ENCODE measurements around the gene SH3GLB2.

DNA sequence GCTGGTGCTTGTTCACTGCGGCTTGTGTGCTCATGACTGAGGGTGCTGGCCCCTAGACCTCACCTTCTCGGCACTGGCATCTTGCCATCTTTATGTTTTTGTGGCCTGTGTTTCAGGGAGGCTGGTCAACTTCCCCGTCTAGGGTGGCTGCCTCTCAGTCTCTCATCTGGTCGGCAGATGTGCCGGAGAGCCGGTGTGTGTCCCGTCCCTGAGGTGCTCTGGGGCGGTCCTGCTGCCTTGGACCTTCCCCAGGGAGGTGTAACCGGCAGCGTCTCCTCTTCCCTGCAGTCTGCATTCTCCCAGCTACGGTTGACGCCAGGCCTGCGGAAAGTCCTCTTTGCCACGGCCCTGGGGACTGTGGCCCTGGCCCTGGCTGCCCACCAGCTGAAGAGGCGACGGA lies 13.9 kb upstream of the SH3GLB2 start:
- TF ChIP-seq EZH2 (IDR thresholded peaks at IDR 0.05; ENCODE audit: insufficient read depth, poor library complexity, severe bottlenecking) (no peak), EZH2phosphoT487 (IDR thresholded peaks at IDR 0.05; ENCODE audit: insufficient read depth, low read depth) (no peak)

Data from GM23248 (cell line).